HepG2 (cell line): ENCODE results near the gene ARL3. TPM values are rescaled to one million over a fixed set of nuclear protein-coding genes. Genes with fewer than 3 reads are reported as not detected.

Experiments
- ARNT2 ChIP-seq: sonication (generic); formaldehyde crosslinking; IDR thresholded peaks from 2 replicates; pipeline ENCODE4 v1.8.0; 2022; ENCODE audit warnings: mild to moderate bottlenecking, low read depth, missing genetic modification reagents, moderate library complexity
- ISL2 ChIP-seq: sonication (generic); formaldehyde crosslinking; IDR thresholded peaks from 2 replicates; pipeline ENCODE4 v1.5.0; 2020; ENCODE audit warnings: missing genetic modification reagents
- KDM2A ChIP-seq: sonication (generic); formaldehyde crosslinking; IDR thresholded peaks from 2 replicates; pipeline ENCODE4 v1.4.0; 2020; ENCODE audit warnings: low read depth, missing genetic modification reagents, borderline replicate concordance
- KDM5A ChIP-seq: fragments of 200-600 bp; sonication (generic); IDR thresholded peaks from 2 replicates; pipeline ENCODE4 v1.7.0; 2018; ENCODE audit warnings: antibody characterized with exemption, mild to moderate bottlenecking, low read length, borderline replicate concordance
- MEIS1 ChIP-seq: sonication (generic); formaldehyde crosslinking; IDR thresholded peaks from 2 replicates; pipeline ENCODE4 v1.9.0; 2021; ENCODE audit warnings: mild to moderate bottlenecking, missing genetic modification reagents, moderate library complexity, borderline replicate concordance
- NR1H2 ChIP-seq: sonication (generic); formaldehyde crosslinking; IDR thresholded peaks from 2 replicates; pipeline ENCODE4 v1.8.1; 2022; ENCODE audit warnings: low read depth, missing genetic modification reagents, borderline replicate concordance
- NR2C2 ChIP-seq: sonication (generic); formaldehyde crosslinking; IDR thresholded peaks from 2 replicates; pipeline ENCODE4 v1.4.0; 2020; ENCODE audit warnings: missing genetic modification reagents, mild to moderate bottlenecking, moderate library complexity, borderline replicate concordance
- PHF21A ChIP-seq: sonication (generic); formaldehyde crosslinking; IDR thresholded peaks from 2 replicates; pipeline ENCODE4 v1.5.0; 2020; ENCODE audit warnings: mild to moderate bottlenecking, missing genetic modification reagents
- RFXAP ChIP-seq: sonication (generic); formaldehyde crosslinking; IDR thresholded peaks from 2 replicates; pipeline ENCODE4 v1.4.0; 2020; ENCODE audit warnings: missing genetic modification reagents, borderline replicate concordance
- RORA ChIP-seq: sonication (generic); formaldehyde crosslinking; IDR thresholded peaks from 2 replicates; pipeline ENCODE4 v1.5.0; 2020; ENCODE audit warnings: mild to moderate bottlenecking, missing genetic modification reagents, moderate library complexity
- SNRNP70 ChIP-seq: fragments of 200-400 bp; formaldehyde crosslinking; IDR thresholded peaks from 2 replicates; pipeline ENCODE4 v1.6.1; 2017; ENCODE audit warnings: mild to moderate bottlenecking, low read depth, low read length, moderate library complexity
- TBP ChIP-seq: sonication (generic); formaldehyde crosslinking; IDR thresholded peaks from 2 replicates; pipeline ENCODE4 v1.5.0; 2020; ENCODE audit warnings: missing genetic modification reagents
- TEAD2 ChIP-seq: sonication (generic); formaldehyde crosslinking; IDR thresholded peaks from 2 replicates; pipeline ENCODE4 v1.9.0; 2021; ENCODE audit warnings: missing genetic modification reagents
- ZFP36 ChIP-seq: fragments of 150-350 bp; IDR thresholded peaks from 2 replicates; pipeline ENCODE4 v1.6.1; 2018; ENCODE audit warnings: borderline replicate concordance, low read length, low read depth; ENCODE audit not compliant: partially characterized antibody
- ZNF20 ChIP-seq: sonication (generic); formaldehyde crosslinking; IDR thresholded peaks from 2 replicates; pipeline ENCODE4 v1.4.0; 2020; ENCODE audit warnings: mild to moderate bottlenecking, moderate library complexity, missing genetic modification reagents
- ZNF225 ChIP-seq: sonication (generic); formaldehyde crosslinking; IDR thresholded peaks from 2 replicates; pipeline ENCODE4 v1.4.0; 2020; ENCODE audit warnings: mild to moderate bottlenecking, missing genetic modification reagents
- ZNF260 ChIP-seq: sonication (generic); formaldehyde crosslinking; IDR thresholded peaks from 2 replicates; pipeline ENCODE4 v1.4.0; 2020; ENCODE audit warnings: missing genetic modification reagents, low read depth, mild to moderate bottlenecking, borderline replicate concordance
- ZNF326 ChIP-seq: sonication (generic); formaldehyde crosslinking; IDR thresholded peaks from 2 replicates; pipeline ENCODE4 v1.4.0; 2020; ENCODE audit warnings: missing genetic modification reagents, borderline replicate concordance
- ZNF34 ChIP-seq: sonication (generic); formaldehyde crosslinking; IDR thresholded peaks from 2 replicates; pipeline ENCODE4 v1.4.0; 2020; ENCODE audit warnings: mild to moderate bottlenecking, missing genetic modification reagents, borderline replicate concordance
- ZNF350 ChIP-seq: sonication (generic); formaldehyde crosslinking; IDR thresholded peaks from 2 replicates; pipeline ENCODE4 v1.4.0; 2020; ENCODE audit warnings: mild to moderate bottlenecking, low read depth, missing genetic modification reagents, borderline replicate concordance
- ZNF556 ChIP-seq: sonication (generic); formaldehyde crosslinking; IDR thresholded peaks from 2 replicates; pipeline ENCODE4 v1.4.0; 2020; ENCODE audit warnings: mild to moderate bottlenecking, missing genetic modification reagents, borderline replicate concordance
- ZNF570 ChIP-seq: sonication (generic); formaldehyde crosslinking; IDR thresholded peaks from 2 replicates; pipeline ENCODE4 v1.4.0; 2020; ENCODE audit warnings: mild to moderate bottlenecking, missing genetic modification reagents, borderline replicate concordance
- ZNF780A ChIP-seq: sonication (generic); formaldehyde crosslinking; IDR thresholded peaks from 2 replicates; pipeline ENCODE4 v1.8.0; 2022; ENCODE audit warnings: mild to moderate bottlenecking, missing genetic modification reagents, moderate library complexity
- polyA plus RNA-seq, 8 experiments: library from polyadenylated mRNA; depleted of rRNA in 3 of 8; stranded (reverse) in 7 of 8; unstranded in 1 of 8; fragments of >200 nt; fragmentation: Illumina TruSeq in 4 of 8; extraction: Trizol in 4 of 8; gene quantifications; 2 replicates each; pipeline versions ENCODE4 v1.2.1 to v1.2.3, GENCODE V29; 2011 to 2016; ENCODE audit warnings: low read depth in 4 of 8, missing spikeins in 1 of 8, mixed read lengths in 1 of 8; ENCODE audit not compliant: insufficient read depth in 1 of 8
- total RNA-seq, 5 experiments: library from RNA; depleted of rRNA; stranded (reverse); fragments of >200 nt; fragmentation: Illumina TruSeq; extraction: Trizol; gene quantifications; 2 replicates each; pipeline ENCODE4 v1.2.3, GENCODE V29; 2016; ENCODE audit warnings: low read depth in 1 of 5
- TF ChIP-seq, protein P1 (sequence below): sonication (generic); formaldehyde crosslinking; IDR thresholded peaks from 2 replicates; pipeline ENCODE4 v1.4.0; 2020; ENCODE audit warnings: missing genetic modification reagents
- TF ChIP-seq, protein P2 (sequence below): sonication (generic); formaldehyde crosslinking; IDR thresholded peaks from 2 replicates; pipeline ENCODE4 v1.4.0; 2020; ENCODE audit warnings: missing genetic modification reagents
- TF ChIP-seq, protein P3 (sequence below): IDR thresholded peaks from 2 replicates; pipeline ENCODE4 v1.6.1; 2012; ENCODE audit warnings: inconsistent platforms
- TF ChIP-seq, protein P4 (sequence below): sonication (generic); formaldehyde crosslinking; IDR thresholded peaks from 2 replicates; pipeline ENCODE4 v1.4.0; 2020; ENCODE audit warnings: missing genetic modification reagents; ENCODE audit errors: not compliant biosample characterization

The ARL3 gene
- total and polyA plus RNA-seq, 2 of the 13 experiments (the other 11 are each of a cell fraction or from before 2014, with no cell fraction given), result 5.2 to 6.6 TPM

DNA sequence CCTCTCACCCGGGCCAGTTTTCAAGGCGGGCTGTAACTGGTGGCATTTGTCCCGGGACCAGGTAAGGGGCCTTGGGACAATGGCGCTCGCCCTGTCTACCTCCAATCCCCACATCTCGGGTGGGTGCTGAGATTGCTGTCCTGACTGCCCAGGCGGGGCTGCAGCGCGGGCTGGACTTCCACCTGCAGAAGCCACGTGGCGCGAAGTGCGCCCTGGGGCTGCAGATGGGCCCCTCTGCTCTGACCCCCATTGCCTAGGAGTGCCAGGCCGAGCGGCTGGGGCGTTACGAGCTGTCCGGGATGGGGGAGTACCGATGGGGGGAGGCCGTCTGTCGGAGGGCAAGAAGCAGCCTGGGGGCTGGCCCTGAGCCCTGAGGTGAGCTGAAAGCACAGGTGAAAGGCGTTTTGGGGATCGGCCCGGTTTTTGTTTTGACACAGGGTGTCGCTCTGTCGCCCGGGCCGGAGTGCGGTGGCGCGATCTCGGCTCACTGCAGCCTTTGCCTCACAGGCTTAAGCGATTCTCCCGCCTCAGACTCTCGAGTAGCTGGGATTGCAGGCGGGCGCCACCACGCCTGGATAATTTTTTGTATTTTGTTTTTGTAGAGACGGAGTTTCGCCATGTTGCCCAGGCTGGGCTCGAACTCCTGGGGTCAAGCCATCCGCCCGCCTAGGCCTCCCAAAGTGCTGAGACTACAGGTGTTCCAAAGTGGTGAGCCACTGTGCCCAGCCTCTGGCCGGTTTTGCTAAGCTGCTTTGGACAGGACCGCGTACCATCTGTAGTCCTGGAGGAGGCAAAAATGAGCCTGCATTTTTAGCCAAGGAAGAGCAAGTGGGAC, 641 bp upstream of the ARL3 start, which contains the start of gene SFXN2 (continued):
- TF ChIP-seq PHF21A (CRISPR knock-in tag), result peak; percentile 49; the same call in 1 of the 2 replicates
- TF ChIP-seq, protein P1, sequence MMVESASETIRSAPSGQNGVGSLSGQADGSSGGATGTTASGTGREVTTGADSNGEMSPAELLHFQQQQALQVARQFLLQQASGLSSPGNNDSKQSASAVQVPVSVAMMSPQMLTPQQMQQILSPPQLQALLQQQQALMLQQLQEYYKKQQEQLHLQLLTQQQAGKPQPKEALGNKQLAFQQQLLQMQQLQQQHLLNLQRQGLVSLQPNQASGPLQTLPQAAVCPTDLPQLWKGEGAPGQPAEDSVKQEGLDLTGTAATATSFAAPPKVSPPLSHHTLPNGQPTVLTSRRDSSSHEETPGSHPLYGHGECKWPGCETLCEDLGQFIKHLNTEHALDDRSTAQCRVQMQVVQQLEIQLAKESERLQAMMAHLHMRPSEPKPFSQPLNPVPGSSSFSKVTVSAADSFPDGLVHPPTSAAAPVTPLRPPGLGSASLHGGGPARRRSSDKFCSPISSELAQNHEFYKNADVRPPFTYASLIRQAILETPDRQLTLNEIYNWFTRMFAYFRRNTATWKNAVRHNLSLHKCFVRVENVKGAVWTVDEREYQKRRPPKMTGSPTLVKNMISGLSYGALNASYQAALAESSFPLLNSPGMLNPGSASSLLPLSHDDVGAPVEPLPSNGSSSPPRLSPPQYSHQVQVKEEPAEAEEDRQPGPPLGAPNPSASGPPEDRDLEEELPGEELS (CRISPR knock-in tag), result no peak
- TF ChIP-seq TBP (CRISPR knock-in tag), result no peak
- TF ChIP-seq MEIS1, result 0 out of 2 replicates have a peak, but pooled peaks have one; percentile 62
- TF ChIP-seq, protein P2, sequence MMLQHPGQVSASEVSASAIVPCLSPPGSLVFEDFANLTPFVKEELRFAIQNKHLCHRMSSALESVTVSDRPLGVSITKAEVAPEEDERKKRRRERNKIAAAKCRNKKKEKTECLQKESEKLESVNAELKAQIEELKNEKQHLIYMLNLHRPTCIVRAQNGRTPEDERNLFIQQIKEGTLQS (CRISPR knock-in tag), result no peak
- no peak for TF ChIP-seq SNRNP70
- TF ChIP-seq NR1H2 (CRISPR knock-in tag), result no peak
- peak; percentile 56; the same call in 1 of the 2 replicates for TF ChIP-seq RFXAP (CRISPR knock-in tag)
- 0 out of 2 replicates have a peak, but pooled peaks have one; percentile 86 for TF ChIP-seq ZNF570 (CRISPR knock-in tag)
- no peak for TF ChIP-seq KDM5A
- no peak for TF ChIP-seq ZNF260 (CRISPR knock-in tag)
- no peak for TF ChIP-seq ZNF780A
- TF ChIP-seq, protein P3, sequence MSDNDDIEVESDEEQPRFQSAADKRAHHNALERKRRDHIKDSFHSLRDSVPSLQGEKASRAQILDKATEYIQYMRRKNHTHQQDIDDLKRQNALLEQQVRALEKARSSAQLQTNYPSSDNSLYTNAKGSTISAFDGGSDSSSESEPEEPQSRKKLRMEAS, result peak; percentile 94
- TF ChIP-seq, protein P4, sequence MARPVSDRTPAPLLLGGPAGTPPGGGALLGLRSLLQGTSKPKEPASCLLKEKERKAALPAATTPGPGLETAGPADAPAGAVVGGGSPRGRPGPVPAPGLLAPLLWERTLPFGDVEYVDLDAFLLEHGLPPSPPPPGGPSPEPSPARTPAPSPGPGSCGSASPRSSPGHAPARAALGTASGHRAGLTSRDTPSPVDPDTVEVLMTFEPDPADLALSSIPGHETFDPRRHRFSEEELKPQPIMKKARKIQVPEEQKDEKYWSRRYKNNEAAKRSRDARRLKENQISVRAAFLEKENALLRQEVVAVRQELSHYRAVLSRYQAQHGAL, result peak; percentile 18
- TF ChIP-seq ZNF556, result 0 out of 2 replicates have a peak, but pooled peaks have one; percentile 6
- TF ChIP-seq ZFP36, result no peak
- no peak for TF ChIP-seq ZNF326 (CRISPR knock-in tag)
- TF ChIP-seq TEAD2 (CRISPR knock-in tag), result no peak
- TF ChIP-seq ISL2 (CRISPR knock-in tag), result no peak
- TF ChIP-seq ARNT2 (CRISPR knock-in tag), result peak; percentile 58; the same call in 1 of the 2 replicates
- TF ChIP-seq NR2C2 (CRISPR knock-in tag), result 0 out of 2 replicates have a peak, but pooled peaks have one; percentile 14
- no peak; the same call in 1 of the 2 replicates for TF ChIP-seq ZNF225 (CRISPR knock-in tag)
- TF ChIP-seq KDM2A, result no peak
- no peak for TF ChIP-seq ZNF34
- TF ChIP-seq ZNF350 (CRISPR knock-in tag), result 0 out of 2 replicates have a peak, but pooled peaks have one; percentile 48
- TF ChIP-seq RORA (CRISPR knock-in tag), result no peak
- TF ChIP-seq ZNF20, result no peak; the same call in 1 of the 2 replicates
